ENCODE results near the gene ARGFX. TPM values are rescaled to one million over a fixed set of nuclear protein-coding genes. Genes with fewer than 3 reads are reported as not detected.

The ARGFX gene
- not detected in 2 replicates for total RNA-seq (ENCODE audit: low replicate concordance)

DNA sequence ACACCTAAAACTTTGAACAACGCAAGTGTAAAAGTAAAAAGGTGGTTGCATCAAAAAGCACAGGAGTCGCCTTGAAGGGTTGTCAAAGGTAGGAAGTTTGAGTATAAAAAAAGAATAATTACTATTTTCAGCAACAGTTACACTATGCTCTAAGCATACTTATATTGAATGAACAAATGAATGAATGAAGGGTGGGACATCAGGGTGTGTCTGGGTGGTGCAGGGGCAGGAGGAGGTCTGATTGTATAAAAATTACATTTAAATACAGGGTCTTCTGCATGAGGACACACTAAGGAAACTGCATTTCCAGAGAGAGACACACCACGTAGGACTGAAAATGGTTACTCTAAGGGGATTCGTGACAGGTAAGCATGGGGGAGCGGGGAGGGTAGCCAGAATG is at the start of gene ARGFX:
Gene ARGFX (plus strand): TSS at position 301 of the 400 bp plus-strand sequence. CDS start 2,765 bp downstream, outside the sequence.
- Histone ChIP-seq H3K36me3 (no peaks in the 10 kb centered on the region), H2AFZ (replicated peaks) (no peak within 1 kb of the TSS), H3K9me3 (ENCODE audit: low read depth) (no peaks in the 10 kb centered on the region), H3K9ac (no peak within 1 kb of the TSS), H3K27me3 (no peaks in the 10 kb centered on the region), H3F3A (ENCODE audit: low read depth) (no peaks in the 10 kb centered on the region), H3K4me1 (no peaks in the 10 kb centered on the region), H4K20me1 (ENCODE audit: low read depth) (no peaks in the 10 kb centered on the region), H3K27ac (no peak within 1 kb of the TSS), H3K4me3 (no peak within 1 kb of the TSS), H3K79me2 (ENCODE audit: low read depth) (no peaks in the 10 kb centered on the region), H3K4me2 (no peak within 1 kb of the TSS)
- H3K27me3 Mint-ChIP-seq (ENCODE audit: insufficient read depth, low read depth): peaks cover 3% of the 10 kb centered on the region
- H3K27ac Mint-ChIP-seq: no peak within 1 kb of the TSS
- no peak within 1 kb of the TSS for H3K4me3 Mint-ChIP-seq
- H3K9me3 Mint-ChIP-seq: no peaks in the 10 kb centered on the region
- TF ChIP-seq EZH2 (IDR thresholded peaks at IDR 0.05): no peak
- TF ChIP-seq EZH2phosphoT487 (IDR thresholded peaks at IDR 0.05): no peak
- TF ChIP-seq, protein P1, sequence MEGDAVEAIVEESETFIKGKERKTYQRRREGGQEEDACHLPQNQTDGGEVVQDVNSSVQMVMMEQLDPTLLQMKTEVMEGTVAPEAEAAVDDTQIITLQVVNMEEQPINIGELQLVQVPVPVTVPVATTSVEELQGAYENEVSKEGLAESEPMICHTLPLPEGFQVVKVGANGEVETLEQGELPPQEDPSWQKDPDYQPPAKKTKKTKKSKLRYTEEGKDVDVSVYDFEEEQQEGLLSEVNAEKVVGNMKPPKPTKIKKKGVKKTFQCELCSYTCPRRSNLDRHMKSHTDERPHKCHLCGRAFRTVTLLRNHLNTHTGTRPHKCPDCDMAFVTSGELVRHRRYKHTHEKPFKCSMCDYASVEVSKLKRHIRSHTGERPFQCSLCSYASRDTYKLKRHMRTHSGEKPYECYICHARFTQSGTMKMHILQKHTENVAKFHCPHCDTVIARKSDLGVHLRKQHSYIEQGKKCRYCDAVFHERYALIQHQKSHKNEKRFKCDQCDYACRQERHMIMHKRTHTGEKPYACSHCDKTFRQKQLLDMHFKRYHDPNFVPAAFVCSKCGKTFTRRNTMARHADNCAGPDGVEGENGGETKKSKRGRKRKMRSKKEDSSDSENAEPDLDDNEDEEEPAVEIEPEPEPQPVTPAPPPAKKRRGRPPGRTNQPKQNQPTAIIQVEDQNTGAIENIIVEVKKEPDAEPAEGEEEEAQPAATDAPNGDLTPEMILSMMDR (IDR thresholded peaks at IDR 0.05): no peak
- no peaks in the 10 kb centered on the region for H3K36me3 Mint-ChIP-seq
- H3K4me1 Mint-ChIP-seq: no peaks in the 10 kb centered on the region
- no peak for DNase-seq (ENCODE audit: low spot score)

DNA sequence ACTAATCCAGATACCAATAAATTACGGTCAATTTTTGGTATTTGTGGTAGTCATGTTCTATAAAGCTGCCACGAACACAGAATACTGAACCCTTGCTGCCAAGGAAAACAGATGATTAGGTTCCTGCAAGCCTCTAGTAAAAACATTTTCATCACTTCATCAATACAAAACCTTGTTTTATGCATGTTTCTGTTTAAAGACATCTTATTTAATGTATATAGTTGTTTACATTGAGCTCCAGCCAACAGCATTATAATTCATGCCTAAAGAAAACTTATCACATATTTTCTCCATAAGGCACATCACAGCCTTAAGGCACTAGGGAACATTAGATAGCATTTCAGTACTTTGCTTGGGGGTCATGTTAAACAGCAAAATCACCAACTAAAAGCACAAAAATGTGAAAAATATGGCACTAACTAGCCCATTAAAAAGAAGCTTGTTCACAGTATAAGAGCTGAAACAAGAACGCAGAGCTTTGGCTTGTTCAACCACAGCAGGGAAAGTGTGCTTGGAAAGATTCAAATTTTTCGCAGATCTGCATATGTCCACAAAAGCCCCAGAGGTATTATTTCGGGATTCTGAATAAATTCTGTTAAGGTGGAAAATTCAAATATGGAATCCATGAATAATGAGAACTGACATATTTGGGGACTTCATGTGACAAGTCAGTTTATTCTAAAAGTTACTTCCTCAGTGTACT is 49.6 kb upstream of the ARGFX start:
- Mint-ChIP-seq H3K27ac (no peak overlapping the region), H3K4me1 (no peaks in the 10 kb centered on the region), H3K36me3 (peaks cover 49% of the 10 kb centered on the region), H3K9me3 (peaks cover 18% of the 10 kb centered on the region), H3K4me3 (no peak overlapping the region), H3K27me3 (ENCODE audit: insufficient read depth, low read depth) (no peaks in the 10 kb centered on the region)
- H4K20me1 ChIP-seq (ENCODE audit: low read depth): no peaks in the 10 kb centered on the region
- no peaks in the 10 kb centered on the region for H3K4me1 ChIP-seq
- no peaks in the 10 kb centered on the region for H3F3A ChIP-seq (ENCODE audit: low read depth)
- no peak for DNase-seq (ENCODE audit: low spot score)
- H3K27me3 ChIP-seq: no peaks in the 10 kb centered on the region
- no peak overlapping the region for H3K27ac ChIP-seq
- H3K79me2 ChIP-seq (ENCODE audit: low read depth): peaks cover 23% of the 10 kb centered on the region
- TF ChIP-seq EZH2 (IDR thresholded peaks at IDR 0.05) (no peak), EZH2phosphoT487 (IDR thresholded peaks at IDR 0.05) (no peak)
- TF ChIP-seq, protein P1 (IDR thresholded peaks at IDR 0.05): no peak
- no peak overlapping the region for H3K4me2 ChIP-seq
- H3K9me3 ChIP-seq (ENCODE audit: low read depth): no peaks in the 10 kb centered on the region
- no peak overlapping the region for H3K9ac ChIP-seq
- H3K4me3 ChIP-seq: no peak overlapping the region
- H2AFZ ChIP-seq (replicated peaks): no peak overlapping the region
- H3K36me3 ChIP-seq: peaks cover 14% of the 10 kb centered on the region

DNA sequence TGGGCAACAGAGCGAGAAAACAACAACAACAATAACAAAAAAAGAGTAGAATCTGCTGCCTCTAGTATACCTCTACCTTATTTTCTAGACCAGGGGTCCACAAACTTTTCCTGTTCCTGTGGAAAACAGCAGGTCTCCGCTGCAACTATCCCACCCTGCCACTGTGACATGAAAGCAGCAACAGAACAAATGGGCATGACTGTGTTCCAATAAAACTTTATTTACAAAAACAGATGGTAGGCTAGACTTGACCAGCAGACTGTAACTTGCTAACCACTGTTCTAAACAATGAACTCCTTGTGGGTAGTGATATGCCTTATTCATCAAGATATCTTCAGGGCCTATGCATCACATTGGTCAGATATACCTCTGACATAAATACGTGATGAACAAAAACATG is 47.2 kb upstream of the ARGFX start:
- Histone ChIP-seq H3K79me2 (ENCODE audit: low read depth) (peaks cover 7% of the 10 kb centered on the region), H3K4me3 (no peak overlapping the region), H4K20me1 (ENCODE audit: low read depth) (no peaks in the 10 kb centered on the region), H3K27ac (no peak overlapping the region), H3K4me1 (no peaks in the 10 kb centered on the region), H2AFZ (replicated peaks) (no peak overlapping the region), H3K4me2 (no peak overlapping the region), H3F3A (ENCODE audit: low read depth) (no peaks in the 10 kb centered on the region), H3K27me3 (no peaks in the 10 kb centered on the region), H3K9ac (no peak overlapping the region), H3K9me3 (ENCODE audit: low read depth) (no peaks in the 10 kb centered on the region), H3K36me3 (peaks cover 16% of the 10 kb centered on the region)
- Mint-ChIP-seq H3K4me3 (no peak overlapping the region), H3K9me3 (peaks cover 17% of the 10 kb centered on the region), H3K27me3 (ENCODE audit: insufficient read depth, low read depth) (no peaks in the 10 kb centered on the region), H3K36me3 (peaks cover 48% of the 10 kb centered on the region), H3K4me1 (no peaks in the 10 kb centered on the region), H3K27ac (no peak overlapping the region)
- no peak for DNase-seq (ENCODE audit: low spot score)
- no peak for TF ChIP-seq EZH2 (IDR thresholded peaks at IDR 0.05)
- TF ChIP-seq, protein P1 (IDR thresholded peaks at IDR 0.05): no peak

All from neural progenitor cell (in vitro differentiated cells).